HG03045 (cell line): ENCODE measurements around the gene HSPB1.
"Not testable (repeated sequence)": the region's sequence is repeated elsewhere in the genome, so short reads cannot be mapped to it uniquely, and the experiment has no call there.

Experiments
- ATAC-seq: cut with Tn5 transposase; IDR thresholded peaks from one replicate; pipeline ENCODE4 v1.9.1; 2021; ENCODE audit warnings: mild to moderate bottlenecking, moderate library complexity; ENCODE audit not compliant: unreplicated experiment

HSPB1 gene

DNA sequence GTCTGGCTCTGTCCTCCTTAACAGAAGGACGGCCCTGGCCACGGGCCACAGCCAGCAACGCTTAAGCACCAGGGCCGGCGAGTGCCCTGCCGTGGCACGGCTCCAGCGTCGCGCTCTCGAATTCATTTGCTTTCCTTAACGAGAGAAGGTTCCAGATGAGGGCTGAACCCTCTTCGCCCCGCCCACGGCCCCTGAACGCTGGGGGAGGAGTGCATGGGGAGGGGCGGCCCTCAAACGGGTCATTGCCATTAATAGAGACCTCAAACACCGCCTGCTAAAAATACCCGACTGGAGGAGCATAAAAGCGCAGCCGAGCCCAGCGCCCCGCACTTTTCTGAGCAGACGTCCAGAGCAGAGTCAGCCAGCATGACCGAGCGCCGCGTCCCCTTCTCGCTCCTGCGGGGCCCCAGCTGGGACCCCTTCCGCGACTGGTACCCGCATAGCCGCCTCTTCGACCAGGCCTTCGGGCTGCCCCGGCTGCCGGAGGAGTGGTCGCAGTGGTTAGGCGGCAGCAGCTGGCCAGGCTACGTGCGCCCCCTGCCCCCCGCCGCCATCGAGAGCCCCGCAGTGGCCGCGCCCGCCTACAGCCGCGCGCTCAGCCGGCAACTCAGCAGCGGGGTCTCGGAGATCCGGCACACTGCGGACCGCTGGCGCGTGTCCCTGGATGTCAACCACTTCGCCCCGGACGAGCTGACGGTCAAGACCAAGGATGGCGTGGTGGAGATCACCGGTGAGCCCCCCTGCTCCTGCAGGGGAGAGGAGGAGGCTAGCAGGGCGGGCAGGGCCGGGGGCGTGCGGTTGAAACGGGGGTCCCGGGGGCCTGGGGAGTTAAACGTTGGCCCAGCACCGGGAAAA, at the start of gene HSPB1:
TSS of gene HSPB1 (plus strand) at position 327 of the 855 bp plus-strand sequence. CDS start at position 367, 40 bp downstream.
- ATAC-seq: peak; percentile 64

DNA sequence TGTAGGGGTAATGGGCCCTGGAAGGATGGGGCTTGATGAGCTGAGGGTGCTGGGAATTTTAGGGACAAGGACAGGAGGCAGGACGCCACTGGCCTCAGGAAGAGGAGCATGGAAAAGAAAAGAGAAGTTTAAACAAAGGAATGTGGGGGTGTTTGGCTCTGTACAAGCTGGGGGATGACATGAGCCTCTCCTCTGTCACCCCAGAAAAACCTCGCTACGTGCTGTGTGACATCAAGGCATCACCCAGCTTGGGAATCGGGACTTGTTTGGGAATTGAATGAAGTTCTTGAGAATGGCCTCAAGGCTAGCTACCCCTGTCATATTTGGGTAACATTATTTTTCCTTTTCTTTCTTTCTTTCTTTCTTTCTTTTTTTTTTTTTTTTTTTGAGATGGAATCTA, 47.7 kb upstream of the HSPB1 start:
- ATAC-seq: no peak

DNA sequence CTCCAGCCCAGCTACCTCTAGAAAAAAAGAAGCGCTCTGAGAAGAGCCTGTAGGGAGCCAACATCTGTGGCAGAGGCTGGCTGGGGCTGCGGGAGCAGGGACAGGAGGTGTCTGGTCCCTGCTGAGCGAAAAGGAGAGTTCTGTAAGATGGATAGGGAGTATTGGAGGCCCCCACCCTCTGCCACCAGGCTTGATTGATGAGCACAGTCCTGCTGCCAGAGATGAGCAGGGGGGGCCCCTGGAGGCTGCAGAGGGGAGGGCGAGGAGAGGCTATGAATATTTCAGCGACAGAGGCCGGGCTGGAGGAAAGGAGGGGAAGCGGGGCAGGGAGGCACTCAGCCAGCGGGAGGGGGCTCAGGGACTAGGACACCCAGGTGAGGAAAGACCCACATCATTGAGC, 44.5 kb upstream of the HSPB1 start:
- ATAC-seq: no peak

DNA sequence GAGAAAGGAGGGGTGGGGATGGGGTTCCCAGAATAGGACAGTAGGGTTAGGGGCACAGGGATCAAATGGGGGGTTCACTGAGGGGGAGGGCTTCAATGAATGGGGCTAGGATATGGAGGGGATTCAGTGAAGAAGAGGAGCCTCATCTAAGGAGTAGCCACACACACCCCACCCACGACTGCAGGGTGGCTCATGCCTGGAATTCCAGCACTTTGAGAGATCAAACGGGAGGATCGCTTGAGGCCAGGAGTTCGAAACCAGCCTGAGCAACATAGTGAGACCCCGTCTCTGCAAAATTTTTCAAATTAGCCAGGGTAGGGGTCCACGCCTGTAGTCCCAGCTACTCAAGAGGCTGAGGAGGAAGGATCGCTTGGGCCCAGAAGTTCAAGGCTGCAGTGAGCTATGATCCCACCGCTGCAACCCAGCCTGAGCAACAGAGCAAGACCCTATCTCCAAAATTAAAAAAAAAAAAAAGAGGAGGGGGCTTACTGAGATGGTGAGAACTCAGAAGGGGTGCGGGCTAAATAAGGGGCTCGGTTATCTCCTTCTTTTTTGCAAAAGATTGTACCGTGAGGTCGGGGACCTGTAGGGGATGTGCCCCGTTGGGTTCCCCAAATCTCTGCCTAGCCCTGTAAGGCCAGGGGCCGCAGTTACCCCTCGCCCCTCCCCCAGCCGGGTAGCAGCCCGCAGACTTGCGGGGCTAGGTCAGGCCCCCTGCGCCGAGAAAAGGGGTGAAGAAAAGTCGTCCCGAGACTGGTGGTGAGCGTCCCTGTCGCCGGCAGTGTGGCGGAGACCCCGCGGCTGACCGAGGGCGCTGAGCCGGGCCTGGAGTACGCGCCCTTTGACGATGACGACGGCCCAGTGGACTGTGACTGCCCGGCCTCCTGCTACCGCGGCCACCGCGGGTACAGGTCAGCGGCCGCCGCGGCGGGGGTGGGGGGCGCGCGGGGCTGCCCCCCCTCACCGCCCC, 43.1 kb upstream of the HSPB1 start:
- no peak for ATAC-seq

DNA sequence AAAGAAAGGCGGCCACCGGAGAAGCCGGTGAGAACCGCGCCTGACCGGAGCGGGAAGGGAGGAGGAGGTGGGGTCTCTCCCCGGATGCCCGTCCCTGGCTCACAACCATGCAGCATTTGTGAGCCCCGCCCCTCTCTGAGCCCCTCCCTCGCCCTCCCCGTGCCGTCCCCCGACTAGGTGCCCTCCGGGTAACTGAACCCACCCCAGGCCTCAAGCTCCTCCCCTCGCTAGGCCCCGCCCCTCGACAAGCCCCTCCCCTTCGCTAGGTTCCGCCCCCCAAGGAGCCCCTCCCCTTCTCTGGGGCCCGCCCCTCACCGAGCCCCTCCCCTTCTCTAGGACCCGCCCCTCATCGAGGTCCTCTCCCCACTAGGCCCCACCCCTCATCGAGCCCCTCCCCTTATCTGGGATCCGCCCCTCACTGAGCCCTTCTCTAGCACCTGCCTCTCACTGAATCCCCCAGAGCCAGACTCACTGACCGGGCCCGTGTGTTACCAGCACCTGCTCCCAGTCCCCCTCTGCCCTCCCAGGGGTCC, 42.2 kb upstream of the HSPB1 start:
- no peak for ATAC-seq

DNA sequence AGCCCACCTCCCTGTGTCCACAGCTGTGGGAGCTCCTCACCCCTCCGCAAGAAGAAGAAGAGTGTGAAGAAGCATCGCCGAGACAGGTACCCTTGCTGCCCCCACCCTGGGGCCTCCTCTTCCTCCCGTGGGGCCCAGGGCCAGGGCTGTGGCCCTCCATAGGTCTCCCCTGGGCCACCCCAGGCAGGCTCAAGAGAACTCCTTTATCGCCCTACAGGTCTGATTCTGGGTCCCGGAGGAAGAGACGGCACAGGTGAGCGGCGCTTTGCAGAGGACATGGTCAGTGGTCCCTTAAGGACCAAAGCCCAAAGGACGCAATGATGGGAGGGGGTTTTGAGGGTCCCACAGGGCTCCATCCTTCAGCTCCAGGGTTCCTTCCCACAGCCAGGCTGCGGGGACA, 41.1 kb upstream of the HSPB1 start:
- ATAC-seq: no peak

DNA sequence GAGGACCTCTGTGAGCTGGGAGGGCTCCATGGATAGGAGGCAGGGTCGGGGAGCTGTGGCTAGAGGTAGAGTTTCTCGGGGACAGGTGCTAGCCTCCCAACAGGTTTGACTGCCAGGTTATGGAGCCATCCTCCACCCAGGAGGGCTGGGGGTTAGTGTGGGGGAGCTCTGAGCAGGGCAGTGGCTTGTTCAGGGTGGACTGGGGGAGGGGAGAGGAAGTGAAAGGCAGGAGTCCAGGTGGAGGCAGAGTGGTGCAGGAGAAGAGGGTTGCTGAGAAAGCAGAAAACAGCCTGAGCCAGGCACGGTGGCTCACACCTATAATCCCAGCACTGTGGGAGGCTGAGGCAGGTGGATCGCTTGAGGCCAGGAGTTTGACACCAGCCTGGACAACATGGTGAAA, 40.5 kb upstream of the HSPB1 start:
- no peak for ATAC-seq

DNA sequence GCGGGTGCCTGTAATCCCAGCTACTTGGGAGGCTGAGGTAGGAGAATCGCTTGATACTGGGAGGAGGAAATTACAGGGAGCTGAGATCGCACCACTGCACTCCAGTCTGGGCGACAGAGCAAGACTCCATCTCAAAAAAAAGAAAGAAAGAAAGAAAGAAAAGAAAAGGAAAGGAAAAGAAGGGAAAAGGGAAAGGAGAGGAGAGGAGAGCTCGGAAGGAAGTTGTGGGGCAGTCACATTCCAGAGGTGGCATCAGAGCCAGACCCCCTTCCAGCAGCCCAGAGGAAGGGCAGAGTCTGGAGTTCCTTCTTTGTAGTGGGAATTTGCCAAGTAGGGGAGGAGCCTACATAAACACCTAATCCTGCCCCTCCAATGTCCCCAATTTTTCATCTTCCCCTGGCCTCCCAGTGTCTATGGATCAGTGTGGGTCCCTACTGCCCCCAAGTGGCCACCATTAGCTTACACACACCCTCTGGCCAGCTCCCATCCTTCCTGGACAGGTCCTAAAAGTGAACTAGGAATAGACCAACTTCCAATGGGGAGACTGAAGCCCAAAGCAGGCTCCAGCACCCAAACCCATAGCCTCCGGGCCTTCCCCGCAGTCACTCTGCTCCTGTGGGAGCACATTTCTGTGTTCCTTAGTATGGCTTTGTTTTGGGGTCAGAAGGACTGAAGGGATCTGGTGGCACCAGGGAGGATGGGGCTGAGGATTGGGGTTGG, 39.6 kb upstream of the HSPB1 start:
- ATAC-seq: no peak

DNA sequence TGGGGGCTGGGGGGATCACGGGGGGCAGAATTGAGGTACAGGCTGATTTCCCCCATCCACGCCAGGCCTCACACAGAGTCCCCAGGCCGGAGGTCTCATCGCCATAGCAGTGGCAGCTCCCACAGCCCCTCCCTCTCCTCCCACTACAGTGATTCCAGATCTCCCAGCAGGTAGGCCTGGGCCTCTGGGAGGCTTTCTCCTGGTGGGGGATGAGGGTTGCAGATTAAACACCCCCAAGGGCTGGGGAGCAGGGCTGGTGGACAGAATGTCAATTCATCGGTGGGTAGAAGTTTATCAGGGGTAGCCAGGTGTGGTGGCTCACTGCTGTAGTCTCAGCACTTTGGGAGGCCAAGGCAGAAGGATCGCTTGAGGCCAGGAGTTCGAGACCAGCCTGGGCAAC, 37.2 kb upstream of the HSPB1 start:
- no peak for ATAC-seq

DNA sequence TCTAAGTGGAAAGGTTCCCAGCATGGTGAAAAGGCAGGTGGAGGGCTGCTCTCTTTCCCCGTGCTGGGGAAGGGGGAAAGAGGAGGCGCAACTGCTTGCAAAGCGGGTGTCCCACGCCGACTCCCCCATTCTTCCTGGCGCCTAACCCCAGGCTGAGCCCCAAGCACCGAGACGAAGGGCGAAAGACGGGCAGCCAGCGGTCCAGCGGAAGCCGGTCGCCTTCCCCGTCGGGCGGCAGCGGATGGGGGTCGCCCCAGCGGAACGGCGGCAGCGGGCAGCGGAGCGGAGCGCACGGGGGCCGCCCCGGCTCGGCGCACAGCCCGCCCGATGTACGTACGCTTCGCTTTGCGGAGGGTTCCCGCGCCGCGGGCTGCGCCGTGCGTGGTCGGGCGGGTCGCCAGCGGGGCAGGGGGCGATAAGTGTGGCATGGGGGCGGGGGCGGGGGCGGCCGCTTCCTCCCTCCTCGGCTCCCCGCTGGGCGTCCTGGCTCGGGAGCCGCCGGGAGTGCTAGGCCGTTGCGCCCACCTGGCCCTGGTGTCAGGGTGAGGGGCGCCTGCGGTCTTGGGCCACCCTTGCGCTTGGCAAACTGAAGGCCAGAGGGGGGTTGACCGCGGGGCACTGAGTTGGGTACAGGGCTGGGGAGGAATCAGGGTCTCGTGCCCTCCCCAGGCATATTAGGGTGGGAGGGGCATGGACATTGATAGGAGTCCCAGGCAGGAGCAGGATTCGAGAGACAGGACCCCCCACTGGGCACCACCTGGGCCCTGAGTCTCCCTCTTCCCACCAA, 35.2 kb upstream of the HSPB1 start:
- ATAC-seq: no peak

DNA sequence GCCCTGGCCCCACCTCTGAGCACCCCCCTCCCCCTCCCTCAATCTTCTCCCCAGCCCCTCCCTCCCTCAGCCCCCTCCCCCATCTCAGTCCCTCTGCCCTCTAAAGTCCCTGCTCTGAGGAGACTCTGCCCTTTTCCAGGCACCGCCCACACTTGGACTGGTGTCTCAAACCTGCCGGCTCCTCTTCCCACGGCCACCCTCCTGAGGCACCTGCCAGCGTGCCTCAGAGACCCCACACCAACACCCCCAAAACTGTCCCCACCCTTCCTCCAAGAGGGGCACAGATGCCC, 34.6 kb upstream of the HSPB1 start:
- ATAC-seq: no peak

DNA sequence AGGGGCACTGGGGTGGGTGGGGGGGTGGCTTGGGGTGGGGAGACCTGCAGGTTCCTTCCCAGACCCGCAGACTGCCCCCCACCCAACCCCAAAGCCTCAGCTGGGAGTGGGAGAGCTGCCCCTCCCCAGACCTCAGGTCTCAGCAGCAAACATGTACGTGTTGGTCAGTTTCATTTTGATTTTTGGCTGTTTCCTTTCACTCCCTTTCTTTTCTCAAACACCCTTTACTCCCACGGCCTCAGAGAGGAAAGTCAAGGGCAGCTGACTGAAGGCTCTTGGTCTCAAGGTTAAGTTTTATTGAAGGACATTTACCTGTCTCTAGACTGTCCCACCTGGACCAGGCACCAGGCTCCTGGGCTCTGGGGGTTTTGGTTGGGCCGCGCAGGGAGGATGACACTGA, 34.1 kb upstream of the HSPB1 start:
- no peak for ATAC-seq

DNA sequence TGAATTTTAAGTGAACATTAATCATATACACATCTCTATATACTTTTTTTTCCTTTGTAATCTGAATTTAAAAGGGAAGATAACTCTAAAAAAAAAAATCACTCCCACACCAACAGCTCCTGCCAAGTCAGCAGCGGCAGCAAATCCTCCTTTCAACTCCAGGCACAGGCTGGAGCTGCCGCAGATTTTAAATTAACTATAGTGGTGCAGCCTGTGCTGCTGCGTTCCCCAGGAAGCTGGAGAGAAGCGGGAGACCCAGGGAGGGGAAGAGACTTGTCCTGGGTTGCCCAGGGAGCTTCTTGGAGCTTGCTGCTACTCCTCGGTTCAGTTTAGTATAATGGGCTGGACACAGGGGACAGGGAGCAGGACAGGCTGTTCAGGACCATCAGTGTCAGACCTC, 32.6 kb upstream of the HSPB1 start:
- ATAC-seq: no peak

DNA sequence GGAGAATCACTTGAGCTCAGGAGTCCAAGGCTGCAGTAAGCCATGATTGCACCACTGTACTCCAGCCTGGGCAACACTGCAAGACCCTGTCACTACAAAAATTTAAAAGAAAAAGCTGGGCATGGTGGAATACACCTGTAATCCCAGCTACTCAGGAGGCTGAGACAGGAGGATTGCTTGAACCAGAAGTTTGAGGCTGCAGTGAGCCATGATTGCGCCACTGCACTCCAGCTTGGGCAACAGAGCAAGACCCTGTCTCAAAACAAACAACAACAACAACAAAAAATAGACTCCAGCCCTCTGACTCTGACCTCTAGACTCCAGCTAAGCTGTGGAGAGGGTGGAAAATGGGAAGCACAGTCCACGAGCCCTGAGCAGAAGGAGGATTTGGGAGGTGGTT, 31.1 kb upstream of the HSPB1 start:
- not testable (repeated sequence) for ATAC-seq

DNA sequence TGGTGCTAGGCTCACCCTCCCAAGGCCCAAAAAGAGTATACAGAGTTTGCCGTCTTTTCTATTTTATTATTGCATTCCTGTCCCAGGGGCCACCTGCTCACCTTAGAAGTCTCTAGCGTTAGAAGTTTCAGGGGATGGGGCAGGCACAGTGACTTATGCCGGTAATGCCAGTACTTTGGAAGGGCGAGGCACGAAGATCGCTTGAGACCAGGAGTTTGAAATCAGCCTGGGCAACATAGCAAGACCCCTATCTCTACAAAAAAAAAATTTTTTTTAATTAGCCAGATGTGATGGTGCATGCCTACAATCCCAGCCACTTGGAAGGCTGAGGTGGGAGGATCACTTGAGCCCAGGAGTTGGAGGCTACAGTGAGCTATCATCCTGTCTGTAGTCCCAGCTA, 30.3 kb upstream of the HSPB1 start:
- no peak for ATAC-seq

DNA sequence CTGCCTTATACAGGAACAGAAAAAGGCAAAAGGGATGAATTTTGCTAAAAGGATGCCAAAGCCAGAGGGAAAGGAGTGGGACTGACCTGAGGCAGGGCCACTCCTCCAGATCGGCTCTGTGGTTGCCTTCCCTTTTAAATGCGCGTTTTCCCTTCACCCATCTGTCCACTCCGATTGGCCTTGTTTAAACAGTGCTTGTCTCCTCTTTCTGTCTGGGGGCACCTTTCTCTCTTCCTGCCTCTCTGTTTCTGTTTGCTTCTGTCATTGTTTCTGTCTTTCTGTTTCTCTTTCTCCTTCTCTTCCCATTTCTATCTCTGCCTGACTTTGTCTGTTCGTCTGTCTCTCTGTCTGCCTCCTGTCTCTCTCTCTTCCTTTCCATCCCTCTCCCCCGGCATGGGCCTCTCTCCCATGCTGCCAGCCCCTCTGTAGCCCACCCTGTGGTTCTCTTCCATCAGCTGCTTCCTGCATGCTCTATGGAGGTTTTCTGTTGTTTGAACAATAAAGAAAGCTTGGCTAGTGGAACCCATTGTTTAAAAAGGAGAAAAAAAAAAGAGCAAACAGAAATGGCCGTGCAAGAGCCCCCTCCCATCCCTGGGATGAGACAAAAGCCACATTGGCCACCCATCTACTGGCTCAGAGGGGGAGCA, 29.5 kb upstream of the HSPB1 start:
- no peak for ATAC-seq

DNA sequence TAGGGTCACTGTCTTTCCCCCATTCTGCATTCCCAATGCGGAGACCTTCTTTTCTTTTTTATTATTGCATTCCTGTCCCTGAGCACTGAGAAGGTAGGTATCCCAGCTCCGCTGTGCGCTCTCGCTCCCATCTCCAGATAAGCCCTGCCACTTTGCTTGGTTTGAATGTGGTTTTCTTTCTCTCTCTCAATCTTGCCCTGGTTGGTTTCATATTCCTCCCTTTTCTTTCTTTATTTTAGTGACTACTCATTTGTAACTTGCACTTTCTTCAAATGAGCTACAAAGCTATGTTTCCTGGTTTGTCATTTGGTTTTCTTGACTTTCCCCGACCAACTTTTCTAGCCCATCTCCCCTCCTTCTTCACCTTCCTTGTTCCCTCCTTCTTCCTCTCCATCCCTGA, 29.0 kb upstream of the HSPB1 start:
- no peak for ATAC-seq

DNA sequence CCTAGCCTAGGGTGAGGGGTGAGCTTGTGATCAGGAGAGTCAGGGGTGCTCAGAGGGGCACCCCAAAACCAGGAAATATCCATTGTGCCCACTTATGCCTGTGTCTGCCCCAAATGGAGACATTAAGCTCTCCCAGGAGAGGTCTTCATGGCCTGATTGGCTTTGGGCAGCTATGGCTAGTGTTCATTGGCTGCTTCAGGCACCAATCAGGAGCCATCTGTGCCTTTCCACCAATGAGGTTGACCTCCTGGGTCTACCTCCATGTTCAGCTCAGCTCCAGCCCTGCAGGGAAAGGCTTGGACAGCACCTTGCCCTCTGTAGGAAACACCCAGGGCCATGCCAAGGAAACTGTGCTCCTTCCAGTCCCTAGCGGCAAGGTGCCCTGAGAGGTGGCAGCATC, 23.9 kb upstream of the HSPB1 start:
- ATAC-seq: no peak

DNA sequence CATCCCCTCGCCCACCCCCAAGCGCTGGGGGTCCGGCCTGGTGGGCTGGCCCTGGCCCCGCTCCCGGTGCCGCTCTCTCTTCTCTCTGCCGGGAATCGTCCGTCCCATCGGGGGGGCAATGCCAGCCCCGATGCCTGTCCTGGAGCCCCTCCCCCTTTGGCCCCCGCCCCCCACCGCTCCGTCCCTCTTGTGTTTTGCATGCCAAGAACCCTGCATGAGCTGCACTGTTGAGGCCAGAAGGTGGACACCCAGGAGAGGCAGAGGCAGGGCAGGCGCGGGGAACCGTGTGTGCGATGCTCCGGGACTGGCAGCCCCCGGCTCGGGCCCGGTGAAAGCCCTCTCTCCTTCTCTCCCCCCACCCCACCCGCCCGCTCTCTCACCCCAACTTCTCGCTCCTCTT, 22.1 kb upstream of the HSPB1 start:
- ATAC-seq: no peak
